NCI-H1436 (cell line): Measurements from ENCODE around the gene KCND3.
A peak's percentile ranks its signal among the peaks of the same experiment; 100 is the strongest.

Experiments
- DNase-seq: peaks from one replicate; lab custom pipeline; 2025; lab: John Stamatoyannopoulos, UW

The KCND3 gene

GRCh38 chr1:111880881-111881837 lies 108.3 kb downstream of the KCND3 start:
- peak; percentile 41 for DNase-seq

DNA sequence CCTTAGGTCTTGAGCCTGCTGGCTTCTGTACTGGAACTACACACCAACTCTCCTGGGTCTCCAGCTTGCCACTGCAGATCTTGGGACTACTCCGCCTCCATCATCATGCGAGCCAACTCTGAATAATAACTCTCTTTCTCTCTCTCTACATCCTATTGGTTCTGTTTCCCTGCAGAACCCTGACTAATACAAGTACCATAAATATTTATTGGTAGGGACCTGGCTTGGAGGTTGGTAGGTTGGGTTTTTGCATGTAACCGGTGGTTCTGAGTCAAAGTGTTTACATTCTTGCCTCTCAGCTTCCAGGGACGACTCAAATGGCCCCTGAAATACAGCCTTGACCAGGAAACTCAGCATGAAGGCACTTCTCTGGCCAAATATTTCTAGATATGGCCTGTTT lies 110.4 kb downstream of the KCND3 start:
- DNase-seq: no peak

GRCh38 chr1:111878649-111879048 lies 110.8 kb downstream of the KCND3 start:
- DNase-seq: no peak

GRCh38 chr1:111878091-111878490 lies 111.4 kb downstream of the KCND3 start:
- no peak for DNase-seq

DNA sequence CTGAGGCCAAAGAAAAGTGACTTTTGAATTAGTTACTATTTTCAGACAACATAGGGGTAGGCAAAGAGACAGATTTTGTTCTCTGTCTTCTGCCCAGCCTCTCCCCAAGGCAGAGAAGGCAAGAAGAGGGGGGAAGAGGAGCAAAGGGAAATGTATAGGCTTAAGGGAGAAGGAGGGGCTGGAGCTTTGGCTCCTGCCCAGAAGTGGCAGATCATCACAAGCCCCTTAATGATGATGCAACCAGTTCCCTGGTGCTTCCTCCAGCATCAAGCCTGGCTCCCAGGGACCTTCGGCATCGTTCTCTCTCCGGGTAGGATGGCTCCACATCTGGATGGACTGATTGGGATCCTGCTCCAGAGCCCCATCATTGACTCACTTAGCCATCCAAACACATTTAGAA lies 112.8 kb downstream of the KCND3 start:
- no peak for DNase-seq

GRCh38 chr1:111875640-111876039 lies 113.8 kb downstream of the KCND3 start:
- DNase-seq: no peak

DNA sequence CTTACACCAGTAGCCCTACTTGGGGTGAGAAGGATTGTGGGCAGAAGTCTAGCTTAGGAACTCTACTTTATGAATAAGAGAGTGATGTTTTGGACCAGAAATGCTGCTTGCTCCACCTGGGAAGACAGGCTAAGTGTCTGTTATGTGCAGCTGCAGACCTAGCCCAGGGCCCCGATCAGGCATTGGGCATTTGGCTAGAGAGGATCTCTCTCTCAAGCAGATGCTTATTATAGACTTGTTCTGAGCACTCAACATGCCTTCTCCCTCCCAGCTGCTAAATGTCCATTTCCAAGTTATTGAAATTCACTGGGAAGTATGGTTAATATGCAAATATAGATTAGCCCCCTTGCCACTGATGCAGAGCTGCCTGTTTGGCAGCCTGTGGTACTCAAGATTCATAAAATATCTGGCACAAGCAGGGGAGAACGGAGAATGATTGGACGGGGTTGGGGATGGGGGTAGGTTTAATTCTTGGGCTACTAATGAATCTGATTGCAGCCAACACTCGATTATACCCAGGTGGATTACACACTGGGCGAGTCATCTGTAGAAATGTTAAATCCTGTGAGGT lies 115.9 kb downstream of the KCND3 start:
- DNase-seq: no peak

- DNase-seq: no peak
Measured at GRCh38 chr1:111870181-111870580, 119.3 kb downstream of the KCND3 start.

DNA sequence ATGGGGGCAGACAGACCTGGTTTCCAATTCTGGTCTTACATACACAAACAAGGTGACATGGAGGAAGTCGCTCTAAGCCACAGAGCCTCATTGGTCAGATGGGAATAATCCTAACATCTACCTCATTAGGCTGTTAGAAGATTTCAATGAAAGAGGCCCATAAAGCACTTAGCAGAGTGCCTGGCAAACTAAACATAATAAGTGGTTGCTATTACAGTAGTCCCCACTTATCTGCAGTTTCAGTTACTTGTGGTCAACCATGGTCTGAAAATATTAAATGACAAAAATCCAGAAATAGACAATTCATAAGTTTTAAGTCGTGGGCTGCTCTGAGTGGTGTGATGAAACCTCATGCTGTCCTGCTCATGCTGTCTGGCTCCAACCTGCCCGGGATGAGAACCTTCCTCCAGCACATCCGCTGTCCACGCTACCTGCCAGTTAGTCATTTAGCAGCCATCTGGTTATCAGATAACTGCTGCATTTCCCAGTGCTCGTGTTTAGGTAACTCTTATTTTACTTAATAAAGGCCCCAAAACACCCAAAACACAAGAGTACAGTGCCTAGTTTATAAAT lies 121.5 kb downstream of the KCND3 start:
- DNase-seq: no peak

- no peak for DNase-seq
Measured at GRCh38 chr1:111864862-111865261, 124.6 kb downstream of the KCND3 start.

- DNase-seq: no peak
Measured at GRCh38 chr1:111863401-111863800, 126.1 kb downstream of the KCND3 start.

- DNase-seq: no peak
Measured at GRCh38 chr1:111862599-111862998, 126.9 kb downstream of the KCND3 start.

DNA sequence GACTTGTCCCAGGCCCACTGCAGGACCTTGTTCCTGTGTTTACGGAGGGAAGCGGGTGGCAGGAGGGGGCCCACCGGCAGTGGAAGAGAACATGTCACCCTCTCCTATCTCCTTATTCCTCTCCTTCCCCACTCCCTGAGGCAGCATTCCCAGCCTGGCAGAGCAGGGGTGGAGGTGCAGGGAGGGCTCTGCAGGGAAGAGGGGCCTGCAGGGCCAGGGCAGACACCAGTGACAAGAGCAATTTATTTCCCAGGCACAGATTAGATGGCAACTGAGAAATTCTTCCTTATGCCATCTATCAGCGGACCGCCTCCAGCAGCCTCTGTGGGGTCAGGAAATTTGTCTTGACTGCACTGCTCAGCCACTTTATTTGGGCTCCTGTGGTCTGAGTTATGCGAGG lies 127.9 kb downstream of the KCND3 start:
- no peak for DNase-seq

DNA sequence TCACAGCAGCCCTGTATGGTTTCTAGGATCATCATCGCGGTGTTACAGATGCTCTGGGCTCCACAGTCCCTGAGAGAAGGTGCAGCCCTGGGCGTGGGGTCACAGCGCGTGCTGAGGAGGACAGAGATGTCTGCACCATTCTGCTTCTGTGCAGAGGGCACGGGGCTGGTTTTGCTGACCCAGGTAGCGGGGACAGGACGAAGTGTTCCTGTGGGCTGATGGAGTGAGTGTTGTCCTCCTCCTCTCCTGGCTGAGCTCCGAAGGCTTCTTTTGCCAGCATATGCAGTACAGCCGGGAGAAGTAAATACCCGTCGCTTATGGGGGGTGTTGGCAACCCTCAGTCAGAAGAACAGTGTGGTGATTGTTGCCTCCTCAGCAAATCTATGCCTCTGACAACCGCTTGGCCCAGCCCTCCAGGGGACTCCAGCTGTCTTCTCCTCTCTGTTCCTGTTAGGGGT lies 132.2 kb downstream of the KCND3 start:
- DNase-seq: no peak

- DNase-seq: peak; percentile 87
Measured at GRCh38 chr1:111856411-111857185, 132.9 kb downstream of the KCND3 start.

DNA sequence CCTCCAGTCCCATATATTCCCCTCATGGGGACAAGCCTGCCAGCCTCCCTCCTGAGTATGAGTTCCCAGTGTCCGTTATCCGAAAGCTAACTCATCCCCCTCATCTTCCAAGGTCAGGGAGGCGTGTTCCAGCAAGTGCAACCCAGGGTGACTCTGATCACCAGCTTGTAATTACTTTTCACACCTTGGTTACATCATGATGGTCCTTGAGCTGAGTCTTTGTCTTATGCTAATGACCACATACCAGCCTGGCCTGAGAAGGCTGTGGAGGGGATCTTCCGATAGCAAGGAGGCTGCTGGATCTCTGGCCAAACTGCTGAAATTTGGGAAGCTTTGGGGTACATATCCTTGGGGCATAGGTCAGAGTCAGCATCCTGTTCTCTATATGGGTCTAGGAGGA lies 134.2 kb downstream of the KCND3 start:
- no peak for DNase-seq

DNA sequence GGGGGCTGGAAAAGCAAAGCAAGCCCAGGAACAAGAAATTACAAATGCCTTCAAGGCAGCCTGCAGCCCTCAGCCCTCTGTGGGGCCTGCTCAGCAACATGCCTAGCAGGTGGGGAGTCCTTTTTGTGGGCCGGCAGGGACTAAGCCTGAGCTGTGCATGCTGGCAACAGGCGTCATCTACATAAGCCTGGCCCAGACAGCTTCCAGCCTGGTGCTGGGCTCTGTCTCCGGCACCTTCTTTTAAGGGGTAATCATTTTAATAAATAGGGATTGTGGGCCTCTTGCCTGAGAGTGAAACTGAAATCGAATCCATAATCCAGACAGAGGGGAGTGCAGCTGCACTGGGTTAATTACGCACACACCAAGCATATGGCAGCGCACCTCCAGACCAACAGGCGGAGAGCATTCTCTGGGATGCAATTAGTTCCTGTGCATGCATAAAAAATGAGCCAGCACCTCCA lies 137.2 kb downstream of the KCND3 start:
- DNase-seq: peak; percentile 72

GRCh38 chr1:111851552-111851951 lies 137.9 kb downstream of the KCND3 start:
- peak; percentile 27 for DNase-seq

DNA sequence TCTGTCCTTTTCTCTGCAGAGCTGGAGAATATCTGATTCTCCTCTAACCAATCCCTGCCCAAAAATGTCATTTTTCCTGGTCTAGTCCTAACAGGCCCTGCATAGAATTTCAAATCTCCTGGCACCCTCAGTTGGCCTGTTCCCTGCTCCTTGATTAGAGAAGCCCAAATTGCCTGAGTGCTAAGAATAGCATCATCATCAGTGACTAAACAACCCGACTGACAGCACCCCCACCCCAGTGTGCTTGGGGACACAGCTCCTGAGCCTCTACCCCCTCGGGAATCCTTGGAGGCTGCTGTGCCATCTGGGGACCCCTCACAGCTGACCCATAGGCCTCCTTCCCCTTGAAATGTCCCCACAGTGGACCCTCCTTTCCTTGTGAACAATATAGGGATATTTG lies 139.4 kb downstream of the KCND3 start:
- no peak for DNase-seq

- no peak for DNase-seq
Measured at GRCh38 chr1:111848852-111849545, 140.5 kb downstream of the KCND3 start.

GRCh38 chr1:111847466-111847865 lies 142.0 kb downstream of the KCND3 start:
- peak; percentile 38 for DNase-seq

- DNase-seq: no peak
Measured at GRCh38 chr1:111846842-111847241, 142.6 kb downstream of the KCND3 start.
